ENCODE measurements around the gene DEXI. TPM values are rescaled to one million over a fixed set of nuclear protein-coding genes. Genes with fewer than 3 reads are reported as not detected.

Gene DEXI
- total and polyA plus RNA-seq, 2 of the 13 experiments (the other 11 are each of a cell fraction or from before 2014, with no cell fraction given) = 51.5 to 70.4 TPM

DNA sequence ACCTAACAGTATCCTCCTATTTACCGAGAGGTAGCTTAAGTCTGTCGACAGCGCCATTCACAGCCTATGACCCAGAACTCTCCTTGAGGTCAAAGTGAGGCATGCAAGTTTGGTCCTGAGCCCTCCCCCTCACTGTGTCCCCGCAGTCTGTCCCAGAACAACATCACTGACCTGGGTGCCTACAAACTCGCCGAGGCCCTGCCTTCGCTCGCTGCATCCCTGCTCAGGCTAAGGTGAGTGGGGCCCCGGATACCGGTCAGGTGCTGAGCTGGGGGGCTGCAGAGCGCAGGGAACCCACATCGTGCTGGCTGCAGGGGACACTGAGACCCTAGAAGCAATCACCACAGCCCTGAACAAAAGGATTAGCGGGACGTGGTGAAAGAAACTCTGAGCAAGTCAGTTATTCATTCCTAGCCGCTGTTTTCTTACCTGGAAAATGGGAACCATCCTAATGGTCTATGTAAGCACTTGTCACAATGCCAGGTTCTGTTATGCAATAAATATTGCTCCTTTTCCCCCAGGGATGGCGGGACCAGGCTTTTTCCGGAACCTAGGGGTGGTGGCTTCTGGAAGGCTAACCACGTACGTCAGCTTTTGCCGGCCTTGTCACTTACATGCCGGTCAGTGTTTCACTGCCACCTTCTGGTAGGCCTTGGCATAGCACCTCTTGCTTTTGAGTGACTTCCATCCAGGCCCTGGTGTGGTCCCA, 23.8 kb downstream of the DEXI start (continued):
- peak; percentile 62; the same call in 1 of the 2 replicates for TF ChIP-seq ZBTB4 (CRISPR knock-in tag; IDR thresholded peaks at IDR 0.05; ENCODE audit: borderline replicate concordance)
- no peak for TF ChIP-seq FLYWCH1 (CRISPR knock-in tag; IDR thresholded peaks at IDR 0.05)
- TF ChIP-seq, protein P1, sequence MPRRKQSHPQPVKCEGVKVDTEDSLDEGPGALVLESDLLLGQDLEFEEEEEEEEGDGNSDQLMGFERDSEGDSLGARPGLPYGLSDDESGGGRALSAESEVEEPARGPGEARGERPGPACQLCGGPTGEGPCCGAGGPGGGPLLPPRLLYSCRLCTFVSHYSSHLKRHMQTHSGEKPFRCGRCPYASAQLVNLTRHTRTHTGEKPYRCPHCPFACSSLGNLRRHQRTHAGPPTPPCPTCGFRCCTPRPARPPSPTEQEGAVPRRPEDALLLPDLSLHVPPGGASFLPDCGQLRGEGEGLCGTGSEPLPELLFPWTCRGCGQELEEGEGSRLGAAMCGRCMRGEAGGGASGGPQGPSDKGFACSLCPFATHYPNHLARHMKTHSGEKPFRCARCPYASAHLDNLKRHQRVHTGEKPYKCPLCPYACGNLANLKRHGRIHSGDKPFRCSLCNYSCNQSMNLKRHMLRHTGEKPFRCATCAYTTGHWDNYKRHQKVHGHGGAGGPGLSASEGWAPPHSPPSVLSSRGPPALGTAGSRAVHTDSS (CRISPR knock-in tag; conservative IDR thresholded peaks at IDR 0.05) = no peak
- TF ChIP-seq ZNF776 (CRISPR knock-in tag; IDR thresholded peaks at IDR 0.05) = no peak
- no peak for TF ChIP-seq GTF2F1 (IDR thresholded peaks at IDR 0.05; ENCODE audit: low read length)
- no peak for TF ChIP-seq ZNF589 (CRISPR knock-in tag; conservative IDR thresholded peaks at IDR 0.05)
- peak; percentile 98 for TF ChIP-seq XRCC5 (optimal IDR thresholded peaks at IDR 0.05; ENCODE audit: low read length)
- TF ChIP-seq MEIS2 (CRISPR knock-in tag; IDR thresholded peaks at IDR 0.05) = peak; percentile 64; the same call in 1 of the 2 replicates
- TF ChIP-seq TMF1 (CRISPR knock-in tag; IDR thresholded peaks at IDR 0.05; ENCODE audit: low read depth) = no peak
- TF ChIP-seq ZNF326 (CRISPR knock-in tag; IDR thresholded peaks at IDR 0.05; ENCODE audit: borderline replicate concordance) = no peak
- TF ChIP-seq TGIF2 (CRISPR knock-in tag; IDR thresholded peaks at IDR 0.05) = peak; percentile 43; the same call in 1 of the 2 replicates
- TF ChIP-seq TOE1 (CRISPR knock-in tag; IDR thresholded peaks at IDR 0.05) = no peak
- peak; percentile 48; the same call in 1 of the 2 replicates for TF ChIP-seq ZNF501 (CRISPR knock-in tag; IDR thresholded peaks at IDR 0.05)
- TF ChIP-seq HOXD1 (CRISPR knock-in tag; IDR thresholded peaks at IDR 0.05) = 0 out of 2 replicates have a peak, but pooled peaks have one; percentile 64
- TF ChIP-seq ZNF383 (CRISPR knock-in tag; IDR thresholded peaks at IDR 0.05; ENCODE audit: borderline replicate concordance) = 0 out of 2 replicates have a peak, but pooled peaks have one; percentile 57
- TF ChIP-seq ZNF543 (CRISPR knock-in tag; IDR thresholded peaks at IDR 0.05) = no peak
- no peak for TF ChIP-seq NR1H2 (CRISPR knock-in tag; IDR thresholded peaks at IDR 0.05; ENCODE audit: borderline replicate concordance, low read depth)
- no peak for TF ChIP-seq DR1 (CRISPR knock-in tag; IDR thresholded peaks at IDR 0.05)
- no peak for TF ChIP-seq SOX13 (IDR thresholded peaks at IDR 0.05)
- peak in 1 of 2 experiments; percentile 58; a peak in 1 of 4 replicates for TF ChIP-seq SOX13 (CRISPR knock-in tag; conservative IDR thresholded peaks at IDR 0.05 in 1 of 2, IDR thresholded peaks at IDR 0.05 in 1 of 2)
- TF ChIP-seq ZNF773 (CRISPR knock-in tag; IDR thresholded peaks at IDR 0.05; ENCODE audit: borderline replicate concordance) = no peak
